NB4 (cell line): ENCODE measurements around the gene POC1A.

ENCODE experiments used
- DNase-seq: peaks from one replicate; pipeline ENCODE4 v3.0.0; 2010; ENCODE audit warnings: low read depth
- H3K4me3 ChIP-seq: one replicate; pipeline ENCODE4 v1.5.1; 2011; ENCODE audit warnings: mild to moderate bottlenecking, low read depth, low read length, moderate library complexity
- MYC ChIP-seq: IDR thresholded peaks from 2 replicates; pipeline ENCODE4 v1.6.1; 2011; ENCODE audit warnings: low read depth, low read length
- POLR2A ChIP-seq: IDR thresholded peaks from 2 replicates; pipeline ENCODE4 v1.6.1; 2011; ENCODE audit warnings: mild to moderate bottlenecking; ENCODE audit not compliant: insufficient read length; ENCODE audit errors: extremely low read depth
- TF ChIP-seq, protein P1 (sequence below): IDR thresholded peaks from one replicate; pipeline ENCODE4 v1.5.1; 2012; ENCODE audit warnings: low read depth, low read length
- TF ChIP-seq, protein P2 (sequence below): IDR thresholded peaks from 2 replicates; pipeline ENCODE4 v1.6.1; 2011; ENCODE audit warnings: low read depth, low read length

The POC1A gene

DNA sequence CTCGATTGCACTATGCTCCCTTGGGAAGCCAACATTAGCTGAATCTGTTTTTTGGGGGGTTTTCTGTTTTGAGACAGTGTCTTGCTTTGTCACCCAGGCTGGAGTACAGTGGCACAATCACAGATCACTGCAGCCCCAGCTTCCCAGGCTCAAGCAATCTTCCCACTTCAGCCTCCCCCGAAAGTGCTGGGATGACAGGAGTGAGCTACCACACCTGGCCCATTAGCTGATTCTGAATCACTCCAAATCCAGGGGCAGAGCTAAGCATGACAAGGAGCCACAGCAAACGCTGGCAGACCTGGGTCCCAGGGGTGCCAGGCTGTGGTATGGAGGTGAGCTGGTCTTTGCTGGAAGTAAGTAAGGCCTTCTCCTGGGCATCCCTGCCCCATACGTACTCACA lies 18.9 kb downstream of the POC1A start:
- no peak overlapping the region for H3K4me3 ChIP-seq
- no peak for DNase-seq
- TF ChIP-seq MYC (no peak), POLR2A (no peak)
- TF ChIP-seq, protein P1, sequence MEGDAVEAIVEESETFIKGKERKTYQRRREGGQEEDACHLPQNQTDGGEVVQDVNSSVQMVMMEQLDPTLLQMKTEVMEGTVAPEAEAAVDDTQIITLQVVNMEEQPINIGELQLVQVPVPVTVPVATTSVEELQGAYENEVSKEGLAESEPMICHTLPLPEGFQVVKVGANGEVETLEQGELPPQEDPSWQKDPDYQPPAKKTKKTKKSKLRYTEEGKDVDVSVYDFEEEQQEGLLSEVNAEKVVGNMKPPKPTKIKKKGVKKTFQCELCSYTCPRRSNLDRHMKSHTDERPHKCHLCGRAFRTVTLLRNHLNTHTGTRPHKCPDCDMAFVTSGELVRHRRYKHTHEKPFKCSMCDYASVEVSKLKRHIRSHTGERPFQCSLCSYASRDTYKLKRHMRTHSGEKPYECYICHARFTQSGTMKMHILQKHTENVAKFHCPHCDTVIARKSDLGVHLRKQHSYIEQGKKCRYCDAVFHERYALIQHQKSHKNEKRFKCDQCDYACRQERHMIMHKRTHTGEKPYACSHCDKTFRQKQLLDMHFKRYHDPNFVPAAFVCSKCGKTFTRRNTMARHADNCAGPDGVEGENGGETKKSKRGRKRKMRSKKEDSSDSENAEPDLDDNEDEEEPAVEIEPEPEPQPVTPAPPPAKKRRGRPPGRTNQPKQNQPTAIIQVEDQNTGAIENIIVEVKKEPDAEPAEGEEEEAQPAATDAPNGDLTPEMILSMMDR, result no peak
- TF ChIP-seq, protein P2, sequence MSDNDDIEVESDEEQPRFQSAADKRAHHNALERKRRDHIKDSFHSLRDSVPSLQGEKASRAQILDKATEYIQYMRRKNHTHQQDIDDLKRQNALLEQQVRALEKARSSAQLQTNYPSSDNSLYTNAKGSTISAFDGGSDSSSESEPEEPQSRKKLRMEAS, result no peak

DNA sequence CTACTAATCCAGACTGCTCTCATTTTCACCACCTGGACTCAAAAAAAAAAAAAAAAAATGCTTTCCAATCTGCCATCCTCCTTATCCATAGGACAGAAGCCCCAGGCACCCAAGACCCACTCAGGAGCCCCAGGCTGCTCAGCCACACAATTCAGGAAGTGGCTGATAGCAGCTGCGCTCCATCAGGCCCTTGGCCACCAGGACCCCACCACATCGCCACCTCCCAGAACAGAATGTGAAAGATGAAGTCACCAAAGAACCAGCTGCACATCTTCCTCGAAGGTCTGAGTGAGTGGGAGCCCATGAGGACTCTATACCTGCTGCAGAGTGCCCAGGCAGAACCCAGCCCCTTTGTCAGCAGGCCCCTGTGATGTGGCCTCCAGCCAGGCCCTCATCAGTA lies 19.5 kb downstream of the POC1A start:
- DNase-seq, result no peak
- H3K4me3 ChIP-seq, result no peak overlapping the region
- TF ChIP-seq, protein P1, result no peak
- TF ChIP-seq POLR2A, result no peak
- TF ChIP-seq, protein P2, result no peak
- no peak for TF ChIP-seq MYC

DNA sequence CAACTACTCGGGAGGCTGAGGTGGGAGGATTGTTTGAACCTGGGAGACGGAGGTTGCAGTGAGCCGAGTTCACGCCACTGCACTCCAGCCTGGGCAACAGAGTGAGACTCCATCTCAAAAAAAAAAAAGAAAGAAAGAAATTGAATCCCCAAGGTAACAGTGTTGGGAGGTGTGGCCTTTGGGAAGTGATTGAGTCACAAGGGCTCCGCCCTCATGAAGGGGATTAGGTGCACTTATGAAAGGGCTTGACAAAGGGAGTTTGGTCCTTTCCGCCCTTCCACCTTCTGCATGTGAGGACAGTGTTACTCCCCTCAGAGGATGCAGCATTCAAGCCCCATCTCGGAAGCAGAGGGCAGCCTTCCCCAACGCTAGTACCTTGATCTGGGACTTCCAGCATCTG lies 21.3 kb downstream of the POC1A start:
- no peak overlapping the region for H3K4me3 ChIP-seq
- no peak for DNase-seq
- no peak for TF ChIP-seq POLR2A
- TF ChIP-seq, protein P1, result no peak
- TF ChIP-seq, protein P2, result no peak

DNA sequence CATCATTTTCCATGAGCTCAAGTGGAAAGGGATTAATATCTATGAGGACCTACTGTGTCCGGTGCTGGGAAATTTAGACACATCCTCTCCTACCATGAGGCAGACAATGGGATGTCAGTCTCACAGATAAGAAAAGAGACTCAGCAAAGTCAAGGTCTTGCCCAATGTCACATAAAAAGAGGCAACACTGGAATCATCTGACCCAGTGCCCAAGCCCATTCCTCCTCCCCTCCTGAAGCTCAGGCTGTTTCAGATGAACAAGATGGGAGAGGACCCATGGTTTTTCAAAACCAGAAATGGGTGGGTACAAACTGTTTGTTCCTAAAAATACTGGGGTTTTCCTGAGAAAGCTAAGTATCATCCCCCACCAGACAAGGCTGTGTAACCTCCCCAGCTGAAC lies 22.2 kb downstream of the POC1A start:
- no peak overlapping the region for H3K4me3 ChIP-seq
- TF ChIP-seq POLR2A (no peak), MYC (no peak)
- TF ChIP-seq, protein P1, result no peak
- TF ChIP-seq, protein P2, result no peak
- no peak for DNase-seq

DNA sequence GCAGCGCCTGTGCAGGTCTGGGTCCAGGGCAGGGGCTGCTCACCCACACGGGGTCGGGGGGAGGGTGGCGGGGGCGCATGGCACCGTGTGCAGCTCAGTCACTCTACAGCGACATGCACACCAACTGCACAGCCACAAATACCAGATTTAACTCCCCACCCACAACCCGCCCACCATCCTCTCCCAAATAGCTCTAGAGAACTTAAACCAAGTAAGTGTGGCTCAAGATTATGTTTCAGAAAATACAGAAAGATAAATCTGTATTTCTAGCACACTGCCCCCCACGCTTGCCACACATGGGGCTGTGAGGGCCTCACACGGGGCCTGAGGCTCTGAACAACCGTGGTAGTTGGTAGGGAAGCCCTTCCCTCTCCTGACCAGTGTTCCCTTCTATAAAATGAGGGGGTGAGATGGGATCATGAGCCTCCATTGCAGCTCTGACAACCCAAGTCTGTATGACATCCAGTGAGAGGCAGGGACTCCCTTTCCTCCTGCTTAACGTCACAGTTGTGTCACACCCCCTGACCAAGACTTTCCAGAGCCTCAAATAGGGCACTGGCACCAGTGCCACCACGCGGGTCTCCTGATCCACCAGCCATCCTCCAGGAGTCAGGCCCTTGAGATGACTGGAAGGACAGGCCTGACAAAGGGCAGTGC lies 23.1 kb downstream of the POC1A start:
- TF ChIP-seq, protein P2, result no peak
- TF ChIP-seq POLR2A (no peak), MYC (no peak)
- TF ChIP-seq, protein P1, result no peak
- no peak for DNase-seq
- H3K4me3 ChIP-seq, result no peak overlapping the region
